Thyroid gland (tissue), 4 donors: ENCODE results near the gene GAL3ST2. TPM values are rescaled to one million over a fixed set of nuclear protein-coding genes. Genes with fewer than 3 reads are reported as not detected.

ENCODE experiments used
- DNase-seq, 2 donors: peaks; one replicate each; pipeline ENCODE4 v3.0.0-alpha.2; 2019
- H3K27ac ChIP-seq, 3 donors: fragments of 200-600 bp; sonication (generic); 1 replicate in 2 of 3; 2 replicates in 1 of 3; pipeline ENCODE4 v1.5.1; 2016 to 2019; ENCODE audit warnings: mild to moderate bottlenecking in 1 of 3, moderate library complexity in 1 of 3
- H3K27me3 ChIP-seq: fragments of 200-600 bp; sonication (generic); one replicate; pipeline ENCODE4 v1.5.1; 2019
- H3K36me3 ChIP-seq, 2 donors: fragments of 200-600 bp; sonication (generic); one replicate each; pipeline ENCODE4 v1.5.1; 2016 to 2019
- H3K4me1 ChIP-seq, 2 donors: fragments of 200-600 bp; sonication (generic); one replicate each; pipeline ENCODE4 v1.5.1; 2017 to 2019
- H3K4me3 ChIP-seq, 3 donors: fragments of 200-600 bp; sonication (generic); replicated peaks in 1 of 3; 1 replicate in 2 of 3; 2 replicates in 1 of 3; pipeline ENCODE4 v1.5.1; 2016; ENCODE audit warnings: mild to moderate bottlenecking in 1 of 3
- H3K9me3 ChIP-seq: fragments of 200-600 bp; sonication (generic); one replicate; pipeline ENCODE4 v1.5.1; 2017
- POLR2A ChIP-seq, 2 donors: fragments of 450-650 bp; IDR thresholded peaks; one replicate each; pipeline ENCODE4 v1.6.1; 2017; ENCODE audit warnings: antibody characterized with exemption in 2 of 2, mild to moderate bottlenecking in 2 of 2, moderate library complexity in 1 of 2
- WGBS, 2 donors: methylation state at CpG; one replicate each; pipeline ENCODE4 v1.1.5; 2017; 5-methylcytosine and 5-hydroxymethylcytosine counted together
- intact Hi-C: fragments of 100-400 bp; cut with DNase I; formaldehyde crosslinking; loops from one replicate; pipeline ENCODE4 v1.15.1; 2023
- total RNA-seq, 4 donors: library from RNA; depleted of rRNA; stranded (reverse); fragments of >200 nt; gene quantifications; one replicate each; pipeline ENCODE4 v1.2.3, GENCODE V29; 2016
- TF ChIP-seq, protein P1 (sequence below), 6 experiments: fragments of 200-600 bp in 3 of 6; fragments of 450-650 bp in 3 of 6; sonication (generic) in 3 of 6; IDR thresholded peaks; one replicate each; pipeline ENCODE4 v1.5.1; 2016 to 2019; ENCODE audit warnings: antibody characterized with exemption in 6 of 6, mild to moderate bottlenecking in 2 of 6, inconsistent platforms in 1 of 6, moderate library complexity in 1 of 6

The GAL3ST2 gene
- total RNA-seq, 4 donors from 2014 or later: not detected

GRCh38 chr2:241745276-241745675 is 31.3 kb upstream of the GAL3ST2 start:
- Histone ChIP-seq H3K27ac (no peak overlapping the region), H3K27me3 (no peaks in the 10 kb centered on the region), H3K4me3 (no peak overlapping the region), H3K36me3 (peaks cover 14 to 17% of the 10 kb centered on the region in 2 donors), H3K9me3 (no peaks in the 10 kb centered on the region), H3K4me1 (peaks cover 0 to 5% of the 10 kb centered on the region in 2 donors)
- WGBS, 2 donors: 92 to 97% methylated on average over 13 of the region's 13 CpGs
- no peak for DNase-seq
- TF ChIP-seq POLR2A (IDR thresholded peaks at IDR 0.05): no peak
- TF ChIP-seq, protein P1, sequence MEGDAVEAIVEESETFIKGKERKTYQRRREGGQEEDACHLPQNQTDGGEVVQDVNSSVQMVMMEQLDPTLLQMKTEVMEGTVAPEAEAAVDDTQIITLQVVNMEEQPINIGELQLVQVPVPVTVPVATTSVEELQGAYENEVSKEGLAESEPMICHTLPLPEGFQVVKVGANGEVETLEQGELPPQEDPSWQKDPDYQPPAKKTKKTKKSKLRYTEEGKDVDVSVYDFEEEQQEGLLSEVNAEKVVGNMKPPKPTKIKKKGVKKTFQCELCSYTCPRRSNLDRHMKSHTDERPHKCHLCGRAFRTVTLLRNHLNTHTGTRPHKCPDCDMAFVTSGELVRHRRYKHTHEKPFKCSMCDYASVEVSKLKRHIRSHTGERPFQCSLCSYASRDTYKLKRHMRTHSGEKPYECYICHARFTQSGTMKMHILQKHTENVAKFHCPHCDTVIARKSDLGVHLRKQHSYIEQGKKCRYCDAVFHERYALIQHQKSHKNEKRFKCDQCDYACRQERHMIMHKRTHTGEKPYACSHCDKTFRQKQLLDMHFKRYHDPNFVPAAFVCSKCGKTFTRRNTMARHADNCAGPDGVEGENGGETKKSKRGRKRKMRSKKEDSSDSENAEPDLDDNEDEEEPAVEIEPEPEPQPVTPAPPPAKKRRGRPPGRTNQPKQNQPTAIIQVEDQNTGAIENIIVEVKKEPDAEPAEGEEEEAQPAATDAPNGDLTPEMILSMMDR (IDR thresholded peaks at IDR 0.05): no peak
- intact Hi-C loops: no loop called here

DNA sequence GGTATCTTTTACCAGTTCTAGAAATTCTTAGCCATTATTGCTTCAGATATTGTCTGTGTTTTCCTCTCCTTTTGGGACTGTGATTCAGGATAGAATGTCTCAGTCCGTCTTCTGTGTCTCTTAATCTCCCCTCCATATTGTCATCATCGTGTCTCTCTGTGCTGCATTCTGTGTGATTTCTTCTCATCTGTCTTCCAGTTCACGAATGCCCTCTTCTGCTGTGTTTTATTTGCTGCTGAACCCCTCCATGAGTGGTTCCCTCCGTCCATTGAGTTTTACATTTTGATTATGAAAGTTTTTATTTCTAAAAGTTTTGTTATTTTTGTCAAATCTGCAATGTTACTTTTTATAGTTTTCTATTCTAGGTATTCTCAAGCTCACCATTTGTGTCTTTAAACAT is 30.5 kb upstream of the GAL3ST2 start:
- Histone ChIP-seq H3K36me3 (peaks cover 16 to 17% of the 10 kb centered on the region in 2 donors), H3K27ac (no peak overlapping the region), H3K4me3 (no peak overlapping the region), H3K9me3 (no peaks in the 10 kb centered on the region), H3K27me3 (no peaks in the 10 kb centered on the region), H3K4me1 (peaks cover 0 to 5% of the 10 kb centered on the region in 2 donors)
- TF ChIP-seq POLR2A (IDR thresholded peaks at IDR 0.05): no peak
- TF ChIP-seq, protein P1 (IDR thresholded peaks at IDR 0.05): no peak
- no peak for DNase-seq
- intact Hi-C loops: no loop called here
- WGBS, 2 donors: 98% methylated on average over 4 of the region's 4 CpGs

DNA sequence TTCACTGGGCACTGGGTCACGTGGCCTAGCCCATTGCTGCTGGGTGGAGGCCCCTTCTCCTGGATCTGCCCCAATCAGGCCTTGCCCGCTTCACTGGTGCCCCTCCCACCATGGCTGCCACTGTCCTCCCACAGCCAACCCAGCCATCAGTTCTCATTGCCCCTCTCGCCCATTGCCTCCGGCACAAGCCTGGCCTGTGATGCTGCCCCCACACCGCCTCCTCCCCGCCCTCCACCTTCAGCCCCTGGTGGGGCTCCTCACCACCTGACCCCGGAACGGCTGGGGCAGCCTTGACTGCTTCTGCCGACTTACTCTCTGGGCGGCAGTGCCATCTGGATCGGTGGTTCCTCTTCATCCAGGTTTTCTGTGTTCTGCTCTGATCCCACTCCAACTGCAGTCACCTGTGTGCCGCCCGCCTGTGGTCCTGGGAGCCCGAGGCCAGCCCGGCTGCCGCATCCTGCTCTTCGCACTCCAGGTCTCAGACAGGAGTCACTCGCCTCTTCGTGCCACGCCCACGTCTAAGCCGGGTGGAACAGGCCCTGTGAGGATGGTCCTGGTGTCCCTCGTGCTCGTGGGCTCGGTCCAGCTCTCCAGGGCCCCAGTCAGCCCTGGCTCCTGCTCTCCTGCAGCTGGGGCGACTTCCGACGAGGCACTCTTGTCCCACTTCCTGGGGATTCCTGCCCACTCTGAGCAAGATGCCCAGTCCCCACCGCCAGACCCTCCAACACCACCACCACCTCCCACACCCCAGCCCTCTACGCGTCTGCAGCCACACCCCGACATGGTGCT is 28.0 kb upstream of the GAL3ST2 start:
- no peaks in the 10 kb centered on the region for H3K9me3 ChIP-seq
- TF ChIP-seq POLR2A (IDR thresholded peaks at IDR 0.05): no peak
- TF ChIP-seq, protein P1 (IDR thresholded peaks at IDR 0.05): no peak
- intact Hi-C loops: no loop called here
- DNase-seq: no peak
- peaks cover 16 to 21% of the 10 kb centered on the region in 2 donors for H3K36me3 ChIP-seq
- H3K27me3 ChIP-seq: no peaks in the 10 kb centered on the region
- H3K4me3 ChIP-seq: no peak overlapping the region
- peaks cover 0 to 5% of the 10 kb centered on the region in 2 donors for H3K4me1 ChIP-seq
- no peak overlapping the region for H3K27ac ChIP-seq
- 93 to 94% methylated on average over 26 to 32 of the region's 32 CpGs for WGBS, 2 donors

DNA sequence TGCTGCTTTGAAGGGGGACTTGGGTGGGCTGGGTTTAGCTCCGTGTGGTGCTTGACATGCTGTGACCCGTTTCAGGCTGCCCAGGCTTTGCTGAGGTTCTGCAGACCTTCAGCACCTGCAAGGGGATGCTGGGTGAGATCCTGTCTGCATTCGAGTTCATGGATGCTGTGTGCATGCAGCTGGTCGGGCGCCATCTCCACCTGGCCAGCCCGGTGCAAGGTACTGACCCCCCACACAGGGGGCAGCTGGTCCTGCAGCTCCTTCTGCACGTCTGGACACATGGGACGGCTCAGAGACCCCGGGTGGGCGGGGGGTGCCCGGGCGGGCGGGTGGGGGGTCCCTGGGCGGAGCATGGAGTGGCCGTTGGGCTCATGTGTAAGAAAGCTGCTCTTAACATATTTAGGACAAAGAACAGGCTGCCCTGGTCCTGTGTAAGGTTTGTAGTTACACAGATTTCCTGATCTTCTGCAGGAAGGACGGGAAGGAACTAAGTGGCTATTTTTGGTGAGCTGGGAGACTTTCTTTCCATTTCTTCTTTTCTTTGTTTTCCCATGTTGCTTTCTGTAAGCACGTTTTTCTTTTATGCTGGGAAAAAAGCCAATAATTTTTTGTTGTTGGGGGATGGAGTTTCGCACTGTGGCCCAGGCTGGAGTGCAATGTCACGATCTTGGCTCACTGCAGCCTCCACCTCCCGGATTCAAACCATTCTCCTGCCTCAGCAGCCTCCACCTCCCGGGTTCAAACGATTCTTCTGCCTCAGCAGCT is 26.4 kb upstream of the GAL3ST2 start:
- Histone ChIP-seq H3K4me3 (no peak overlapping the region), H3K27me3 (no peaks in the 10 kb centered on the region), H3K36me3 (peaks cover 6 to 17% of the 10 kb centered on the region in 2 donors), H3K9me3 (no peaks in the 10 kb centered on the region), H3K27ac (no peak overlapping the region), H3K4me1 (peaks cover 0 to 5% of the 10 kb centered on the region in 2 donors)
- intact Hi-C loops: no loop called here
- TF ChIP-seq POLR2A (IDR thresholded peaks at IDR 0.05): no peak
- TF ChIP-seq, protein P1 (IDR thresholded peaks at IDR 0.05): no peak
- DNase-seq: no peak
- WGBS, 2 donors: 74 to 85% methylated on average over 18 to 20 of the region's 22 CpGs

- TF ChIP-seq, protein P1 (IDR thresholded peaks at IDR 0.05): no peak
- no peak for TF ChIP-seq POLR2A (IDR thresholded peaks at IDR 0.05)
- Histone ChIP-seq H3K36me3 (peaks cover 8 to 24% of the 10 kb centered on the region in 2 donors), H3K27me3 (no peaks in the 10 kb centered on the region), H3K27ac (no peak overlapping the region), H3K4me3 (no peak overlapping the region), H3K4me1 (peaks cover 0 to 5% of the 10 kb centered on the region in 2 donors), H3K9me3 (no peaks in the 10 kb centered on the region)
- WGBS, 2 donors: 76 to 95% methylated on average over 7 to 15 of the region's 15 CpGs
- DNase-seq: no peak
- intact Hi-C loops: no loop called here
Measured at GRCh38 chr2:241751152-241751551, 25.5 kb upstream of the GAL3ST2 start.
